GM23338 (cell line): Measurements from ENCODE around the gene GGPS1. TPM values are rescaled to one million over a fixed set of nuclear protein-coding genes. Genes with fewer than 3 reads are reported as not detected.

Source experiments
- ATAC-seq: fragments of 200-7000 bp; cut with Tn5 transposase; 3 replicates; pipeline ENCODE4 v1.9.1; 2020
- DNase-seq: peaks from one replicate; pipeline ENCODE4 v3.0.0-alpha.2; 2015; ENCODE audit warnings: low spot score
- H2AFZ ChIP-seq: fragments of 200-600 bp; sonication (generic); 2 replicates; pipeline ENCODE4 v1.8.0; 2016; ENCODE audit warnings: antibody characterized with exemption, mild to moderate bottlenecking, moderate library complexity
- H3F3A ChIP-seq: fragments of 200-600 bp; sonication (generic); replicated peaks from 2 replicates; pipeline ENCODE4 v1.8.0; 2017; ENCODE audit warnings: antibody characterized with exemption, mixed run types, low read depth
- H3K27ac ChIP-seq: fragments of 200-600 bp; sonication (generic); 2 replicates; pipeline ENCODE4 v1.6.1; 2016; ENCODE audit warnings: low read depth
- H3K27me3 ChIP-seq: fragments of 200-600 bp; sonication (generic); 2 replicates; pipeline ENCODE4 v1.8.0; 2016; ENCODE audit warnings: mild to moderate bottlenecking, mixed run types, moderate library complexity; ENCODE audit not compliant: insufficient read depth
- H3K36me3 ChIP-seq: fragments of 200-600 bp; sonication (generic); 2 replicates; pipeline ENCODE4 v1.8.0; 2016; ENCODE audit warnings: mild to moderate bottlenecking; ENCODE audit not compliant: insufficient read depth
- H3K4me1 ChIP-seq: fragments of 200-600 bp; sonication (generic); 2 replicates; pipeline ENCODE4 v1.8.0; 2016; ENCODE audit warnings: mild to moderate bottlenecking, moderate library complexity; ENCODE audit not compliant: insufficient read depth
- H3K4me2 ChIP-seq: fragments of 200-600 bp; sonication (generic); 2 replicates; pipeline ENCODE4 v1.7.1; 2017; ENCODE audit warnings: mixed run types
- H3K4me3 ChIP-seq: fragments of 200-600 bp; sonication (generic); 2 replicates; pipeline ENCODE4 v1.6.1; 2016; ENCODE audit warnings: mixed run types
- H3K79me2 ChIP-seq: fragments of 200-600 bp; sonication (generic); replicated peaks from 2 replicates; pipeline ENCODE4 v1.8.0; 2017; ENCODE audit warnings: mild to moderate bottlenecking; ENCODE audit not compliant: insufficient read depth
- H3K9me2 ChIP-seq: fragments of 200-600 bp; sonication (generic); 2 replicates; pipeline ENCODE4 v1.8.0; 2017; ENCODE audit not compliant: insufficient read depth
- H4K20me1 ChIP-seq: fragments of 200-600 bp; sonication (generic); replicated peaks from 2 replicates; pipeline ENCODE4 v1.8.0; 2017; ENCODE audit warnings: mild to moderate bottlenecking; ENCODE audit not compliant: insufficient read depth
- H3K27ac Mint-ChIP-seq: 2 replicates; pipeline ENCODE4 v1.8.0; 2020; ENCODE audit warnings: inconsistent platforms, mild to moderate bottlenecking, moderate library complexity, mixed read lengths
- H3K27me3 Mint-ChIP-seq: 3 replicates; pipeline ENCODE4 v1.8.0; 2022; ENCODE audit warnings: low read depth, mild to moderate bottlenecking, moderate library complexity, mixed read lengths, inconsistent platforms; ENCODE audit not compliant: insufficient read depth, poor library complexity
- H3K36me3 Mint-ChIP-seq: 3 replicates; pipeline ENCODE4 v1.8.0; 2021; ENCODE audit warnings: low read depth, mild to moderate bottlenecking, inconsistent platforms, moderate library complexity, mixed read lengths
- H3K4me1 Mint-ChIP-seq: 3 replicates; pipeline ENCODE4 v1.8.0; 2020; ENCODE audit warnings: mild to moderate bottlenecking, inconsistent platforms, mixed read lengths
- H3K4me3 Mint-ChIP-seq: 3 replicates; pipeline ENCODE4 v1.8.0; 2021; ENCODE audit warnings: moderate library complexity, mild to moderate bottlenecking, inconsistent platforms, mixed read lengths
- H3K9me3 Mint-ChIP-seq: 3 replicates; pipeline ENCODE4 v1.8.0; 2020; ENCODE audit warnings: moderate library complexity, mild to moderate bottlenecking, inconsistent platforms, mixed read lengths
- CREB1 ChIP-seq: fragments of 250-450 bp; sonication (Bioruptor Pico); IDR thresholded peaks from 2 replicates; pipeline ENCODE4 v1.5.0; 2020; ENCODE audit warnings: low read depth, mild to moderate bottlenecking, moderate library complexity
- EZH2 ChIP-seq: fragments of 200-600 bp; sonication (generic); IDR thresholded peaks from one replicate; pipeline ENCODE4 v1.8.0; 2017; ENCODE audit warnings: antibody characterized with exemption, mild to moderate bottlenecking, low read depth; ENCODE audit not compliant: unreplicated experiment
- EZH2phosphoT487 ChIP-seq: fragments of 200-600 bp; sonication (generic); IDR thresholded peaks from one replicate; pipeline ENCODE4 v1.8.1; 2018; ENCODE audit warnings: antibody characterized with exemption; ENCODE audit not compliant: unreplicated experiment
- JUNB ChIP-seq: IDR thresholded peaks from one replicate; pipeline ENCODE4 v1.6.1; 2016; ENCODE audit warnings: antibody characterized with exemption; ENCODE audit not compliant: unreplicated experiment
- NANOG ChIP-seq: IDR thresholded peaks from 2 replicates; pipeline ENCODE4 v1.6.1; 2016; ENCODE audit warnings: antibody characterized with exemption, borderline replicate concordance
- REST ChIP-seq: IDR thresholded peaks from one replicate; pipeline ENCODE4 v1.6.1; 2018; ENCODE audit warnings: antibody characterized with exemption; ENCODE audit not compliant: unreplicated experiment
- STAT1 ChIP-seq: IDR thresholded peaks from one replicate; pipeline ENCODE4 v1.6.1; 2016; ENCODE audit warnings: antibody characterized with exemption; ENCODE audit not compliant: unreplicated experiment
- ZNF114 ChIP-seq: fragments of 250-450 bp; sonication (Bioruptor Pico); IDR thresholded peaks from 2 replicates; pipeline ENCODE4 v1.5.0; 2020; ENCODE audit warnings: mild to moderate bottlenecking, moderate library complexity
- ZNF331 ChIP-seq: fragments of 250-450 bp; sonication (Bioruptor Pico); IDR thresholded peaks from 2 replicates; pipeline ENCODE4 v1.5.0; 2020; ENCODE audit warnings: low read depth, mild to moderate bottlenecking, moderate library complexity
- polyA plus RNA-seq: library from polyadenylated mRNA; unstranded; fragments of >200 nt; fragmentation: Nextera tagmentation; extraction: Ambion mirVana; gene quantifications from 2 replicates; pipeline ENCODE4 v1.2.1, GENCODE V29; 2016
- total RNA-seq: library from RNA; depleted of rRNA; stranded (reverse); fragments of >200 nt; shearing (Covaris generic); gene quantifications from 2 replicates; pipeline ENCODE4 v1.2.3, GENCODE V29; 2014
- TF ChIP-seq, protein P1 (sequence below), 2 experiments: fragments of 200-600 bp in 1 of 2; sonication (generic) in 1 of 2; conservative IDR thresholded peaks; 2 replicates each; pipeline versions ENCODE4 v1.5.1 to v1.6.1; 2016 to 2017; ENCODE audit warnings: antibody characterized with exemption in 2 of 2, low read depth in 2 of 2, mild to moderate bottlenecking in 2 of 2, moderate library complexity in 1 of 2

GGPS1 gene
- total and polyA plus RNA-seq, 2 experiments from 2014 or later: 33.9 to 56.8 TPM

- TF ChIP-seq JUNB (no peak), EZH2phosphoT487 (no peak), ZNF331 (CRISPR knock-in tag) (no peak), STAT1 (no peak), CREB1 (CRISPR knock-in tag) (no peak)
- TF ChIP-seq, protein P1, sequence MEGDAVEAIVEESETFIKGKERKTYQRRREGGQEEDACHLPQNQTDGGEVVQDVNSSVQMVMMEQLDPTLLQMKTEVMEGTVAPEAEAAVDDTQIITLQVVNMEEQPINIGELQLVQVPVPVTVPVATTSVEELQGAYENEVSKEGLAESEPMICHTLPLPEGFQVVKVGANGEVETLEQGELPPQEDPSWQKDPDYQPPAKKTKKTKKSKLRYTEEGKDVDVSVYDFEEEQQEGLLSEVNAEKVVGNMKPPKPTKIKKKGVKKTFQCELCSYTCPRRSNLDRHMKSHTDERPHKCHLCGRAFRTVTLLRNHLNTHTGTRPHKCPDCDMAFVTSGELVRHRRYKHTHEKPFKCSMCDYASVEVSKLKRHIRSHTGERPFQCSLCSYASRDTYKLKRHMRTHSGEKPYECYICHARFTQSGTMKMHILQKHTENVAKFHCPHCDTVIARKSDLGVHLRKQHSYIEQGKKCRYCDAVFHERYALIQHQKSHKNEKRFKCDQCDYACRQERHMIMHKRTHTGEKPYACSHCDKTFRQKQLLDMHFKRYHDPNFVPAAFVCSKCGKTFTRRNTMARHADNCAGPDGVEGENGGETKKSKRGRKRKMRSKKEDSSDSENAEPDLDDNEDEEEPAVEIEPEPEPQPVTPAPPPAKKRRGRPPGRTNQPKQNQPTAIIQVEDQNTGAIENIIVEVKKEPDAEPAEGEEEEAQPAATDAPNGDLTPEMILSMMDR (conservative IDR thresholded peaks at IDR 0.05; ENCODE audit: low read depth in 2 of 2): no peak
Observed at GRCh38 chr1:235320521-235321179, 7.7 kb upstream of the GGPS1 start (continued).

GRCh38 chr1:235324296-235324695 lies 4.1 kb upstream of the GGPS1 start:
- Histone ChIP-seq H3K9me2 (no peaks in the 10 kb centered on the region), H3K79me2 (peaks cover 88% of the 10 kb centered on the region), H3K4me3 (no peak overlapping the region; the same call in 1 of the 2 replicates), H3K4me2 (no peak overlapping the region), H3F3A (peaks cover 10% of the 10 kb centered on the region; the same call in 1 of the 2 replicates), H3K4me1 (peaks cover 17% of the 10 kb centered on the region), H3K27ac (no peak overlapping the region), H3K27me3 (no peaks in the 10 kb centered on the region), H4K20me1 (peaks cover 49% of the 10 kb centered on the region), H2AFZ (no peak overlapping the region), H3K36me3 (peaks cover under 1% of the 10 kb centered on the region; the same call in 1 of the 2 replicates)
- no peaks in the 10 kb centered on the region; the same call in 2 of the 3 replicates for H3K9me3 Mint-ChIP-seq
- H3K27ac Mint-ChIP-seq: peak overlapping the region; percentile 57
- H3K4me3 Mint-ChIP-seq: peak overlapping the region; percentile 43
- no peak for DNase-seq
- peaks cover 37% of the 10 kb centered on the region for H3K36me3 Mint-ChIP-seq
- ATAC-seq: no peak
- peaks cover 21% of the 10 kb centered on the region; the same call in 2 of the 3 replicates for H3K4me1 Mint-ChIP-seq
- H3K27me3 Mint-ChIP-seq: peaks cover 8% of the 10 kb centered on the region
- TF ChIP-seq ZNF114 (CRISPR knock-in tag) (no peak), EZH2phosphoT487 (no peak), CREB1 (CRISPR knock-in tag) (no peak), NANOG (no peak), JUNB (no peak), STAT1 (no peak), REST (no peak), EZH2 (no peak)
- TF ChIP-seq, protein P1 (conservative IDR thresholded peaks at IDR 0.05; ENCODE audit: low read depth in 2 of 2): no peak
